Keratinocyte (primary cell): ENCODE results near the gene TEX48.

Source experiments
- CTCF ChIP-seq, 3 experiments: IDR thresholded peaks in 1 of 3; conservative IDR thresholded peaks in 1 of 3; optimal IDR thresholded peaks in 1 of 3; 2 replicates in 2 of 3; 3 replicates in 1 of 3; pipeline versions ENCODE3 to v1.5.1; 2011; ENCODE audit warnings: low read length in 3 of 3, mild to moderate bottlenecking in 3 of 3, moderate library complexity in 2 of 3, control low read depth in 1 of 3, inconsistent platforms in 1 of 3; ENCODE audit not compliant: insufficient read depth in 2 of 3; ENCODE audit errors: extremely low read depth in 1 of 3
- EZH2 ChIP-seq: IDR thresholded peaks from one replicate; pipeline ENCODE4 v1.6.1; 2012; ENCODE audit warnings: inconsistent platforms, mild to moderate bottlenecking, low read length, moderate library complexity

GRCh38 chr9:114655689-114656088 is 26.3 kb downstream of the TEX48 start:
- TF ChIP-seq CTCF (optimal IDR thresholded peaks at IDR 0.05 in 1 of 3, IDR thresholded peaks at IDR 0.05 in 1 of 3, conservative IDR thresholded peaks at IDR 0.05 in 1 of 3; ENCODE audit: extremely low read depth in 1 of 3, insufficient read depth in 2 of 3, low read length in 3 of 3) (no peak), EZH2 (no peak)
